ENCODE results near the gene PRKCE. TPM values are rescaled to one million over a fixed set of nuclear protein-coding genes. Genes with fewer than 3 reads are reported as not detected.

The PRKCE gene
- total and polyA plus RNA-seq, 2 donors (not counting 1 experiment from before 2014, with no cell fraction given), result 14.1 to 19.0 TPM

- Histone ChIP-seq H3K79me2 (ENCODE audit: control insufficient read depth, insufficient read depth, low read length) (no peaks in the 10 kb centered on the region), H3K27ac (ENCODE audit: insufficient read depth, low read length) (no peak overlapping the region), H3K4me1 (ENCODE audit: control insufficient read depth, extremely low read depth, insufficient read depth, low read length) (peaks cover 9% of the 10 kb centered on the region), H2AFZ (ENCODE audit: low read length) (no peak overlapping the region), H4K20me1 (ENCODE audit: control insufficient read depth, extremely low read depth, insufficient read depth, low read length) (no peaks in the 10 kb centered on the region), H3K4me3 (replicated peaks in 1 of 4; ENCODE audit: control extremely low read depth in 1 of 4, insufficient read depth in 1 of 4, low read depth in 3 of 4, low read length in 4 of 4) (no peak overlapping the region), H3K9ac (ENCODE audit: insufficient read depth, low read length) (no peak overlapping the region), H3K9me3 (ENCODE audit: control insufficient read depth, insufficient read depth, low read depth, low read length) (no peaks in the 10 kb centered on the region), H3K27me3 (ENCODE audit: control insufficient read depth, insufficient read depth, low read length) (no peaks in the 10 kb centered on the region), H3K36me3 (ENCODE audit: control insufficient read depth, insufficient read depth, low read length) (no peaks in the 10 kb centered on the region), H3K4me2 (ENCODE audit: extremely low read depth, insufficient read depth, low read length) (no peak overlapping the region)
- no peak for DNase-seq (ENCODE audit: low read depth in 2 of 2)
- no peak for TF ChIP-seq CTCF (conservative IDR thresholded peaks at IDR 0.05 in 1 of 2, IDR thresholded peaks at IDR 0.05 in 1 of 2; ENCODE audit: low read depth in 1 of 2, low read length in 2 of 2)
- no peak for TF ChIP-seq EZH2 (IDR thresholded peaks at IDR 0.05; ENCODE audit: low read length, missing control alignments)
These were observed 212.6 kb downstream of the PRKCE start for GRCh38 chr2:45864121-45864520.

GRCh38 chr2:45867349-45867748 lies 215.9 kb downstream of the PRKCE start:
- Histone ChIP-seq H2AFZ (ENCODE audit: low read length) (no peak overlapping the region), H3K79me2 (ENCODE audit: control insufficient read depth, insufficient read depth, low read length) (no peaks in the 10 kb centered on the region), H3K36me3 (ENCODE audit: control insufficient read depth, insufficient read depth, low read length) (no peaks in the 10 kb centered on the region), H3K4me1 (ENCODE audit: control insufficient read depth, extremely low read depth, insufficient read depth, low read length) (peaks cover 2% of the 10 kb centered on the region), H3K9ac (ENCODE audit: insufficient read depth, low read length) (no peak overlapping the region), H3K9me3 (ENCODE audit: control insufficient read depth, insufficient read depth, low read depth, low read length) (no peaks in the 10 kb centered on the region), H4K20me1 (ENCODE audit: control insufficient read depth, extremely low read depth, insufficient read depth, low read length) (no peaks in the 10 kb centered on the region), H3K4me3 (replicated peaks in 1 of 4; ENCODE audit: control extremely low read depth in 1 of 4, insufficient read depth in 1 of 4, low read depth in 3 of 4, low read length in 4 of 4) (no peak overlapping the region), H3K27me3 (ENCODE audit: control insufficient read depth, insufficient read depth, low read length) (no peaks in the 10 kb centered on the region), H3K4me2 (ENCODE audit: extremely low read depth, insufficient read depth, low read length) (no peak overlapping the region), H3K27ac (ENCODE audit: insufficient read depth, low read length) (no peak overlapping the region)
- TF ChIP-seq CTCF (conservative IDR thresholded peaks at IDR 0.05 in 1 of 2, IDR thresholded peaks at IDR 0.05 in 1 of 2; ENCODE audit: low read depth in 1 of 2, low read length in 2 of 2) (no peak), EZH2 (IDR thresholded peaks at IDR 0.05; ENCODE audit: low read length, missing control alignments) (no peak)
- DNase-seq (ENCODE audit: low read depth in 2 of 2), result no peak

GRCh38 chr2:45867800-45868199 lies 216.3 kb downstream of the PRKCE start:
- no peak overlapping the region for H3K4me3 ChIP-seq (replicated peaks in 1 of 4; ENCODE audit: control extremely low read depth in 1 of 4, insufficient read depth in 1 of 4, low read depth in 3 of 4, low read length in 4 of 4)
- TF ChIP-seq CTCF (conservative IDR thresholded peaks at IDR 0.05 in 1 of 2, IDR thresholded peaks at IDR 0.05 in 1 of 2; ENCODE audit: low read depth in 1 of 2, low read length in 2 of 2) (no peak), EZH2 (IDR thresholded peaks at IDR 0.05; ENCODE audit: low read length, missing control alignments) (no peak)
- no peaks in the 10 kb centered on the region for H3K36me3 ChIP-seq (ENCODE audit: control insufficient read depth, insufficient read depth, low read length)
- H3K4me2 ChIP-seq (ENCODE audit: extremely low read depth, insufficient read depth, low read length), result no peak overlapping the region
- DNase-seq (ENCODE audit: low read depth in 2 of 2), result no peak
- no peaks in the 10 kb centered on the region for H3K27me3 ChIP-seq (ENCODE audit: control insufficient read depth, insufficient read depth, low read length)
- no peak overlapping the region for H2AFZ ChIP-seq (ENCODE audit: low read length)
- H3K9me3 ChIP-seq (ENCODE audit: control insufficient read depth, insufficient read depth, low read depth, low read length), result no peaks in the 10 kb centered on the region
- H3K79me2 ChIP-seq (ENCODE audit: control insufficient read depth, insufficient read depth, low read length), result no peaks in the 10 kb centered on the region
- no peak overlapping the region for H3K27ac ChIP-seq (ENCODE audit: insufficient read depth, low read length)
- no peaks in the 10 kb centered on the region for H4K20me1 ChIP-seq (ENCODE audit: control insufficient read depth, extremely low read depth, insufficient read depth, low read length)
- no peak overlapping the region for H3K9ac ChIP-seq (ENCODE audit: insufficient read depth, low read length)
- H3K4me1 ChIP-seq (ENCODE audit: control insufficient read depth, extremely low read depth, insufficient read depth, low read length), result peaks cover 5% of the 10 kb centered on the region

Measured in fibroblast of lung (primary cell).